H1 (cell line): ENCODE measurements around the gene ZBTB48. TPM values are rescaled to one million over a fixed set of nuclear protein-coding genes. Genes with fewer than 3 reads are reported as not detected.

Experiments used
- CTCF ChIA-PET: fragments of 300-600 bp; sonication (Branson Sonifier 250); formaldehyde crosslinking; loops from one replicate; lab custom pipeline; 2021; ENCODE audit not compliant: partially characterized antibody; lab: Charles Lee
- POLR2A ChIA-PET: fragments of 300-600 bp; sonication (Branson Sonifier 250); formaldehyde crosslinking; loops from one replicate; lab custom pipeline; 2021; ENCODE audit warnings: inconsistent platforms; ENCODE audit not compliant: partially characterized antibody; lab: Charles Lee
- DNase-seq, 2 experiments: peaks; one replicate each; pipeline versions ENCODE4 v3.0.0 to v3.0.0-alpha.2; 2010 to 2022; ENCODE audit warnings: low spot score in 2 of 2, low read depth in 1 of 2, mixed read lengths in 1 of 2
- FAIRE-seq: peaks from 2 replicates; lab custom pipeline; 2011; peaks lifted over from hg19 to GRCh38; lab: Jason Lieb, UNC
- H2AFZ ChIP-seq: 2 replicates; pipeline ENCODE4 v1.8.1; 2012; ENCODE audit warnings: low read length, inconsistent platforms
- H2AK5ac ChIP-seq: 2 replicates; pipeline ENCODE4 v1.6.1; 2013; ENCODE audit warnings: low read depth, low read length
- H2BK120ac ChIP-seq: replicated peaks from 2 replicates; pipeline ENCODE3; 2013; ENCODE audit warnings: low read depth, low read length, inconsistent platforms
- H2BK12ac ChIP-seq: 2 replicates; pipeline ENCODE4 v1.6.1; 2013; ENCODE audit warnings: low read depth, low read length
- H2BK15ac ChIP-seq: 2 replicates; pipeline ENCODE4 v1.6.1; 2013; ENCODE audit warnings: low read length
- H2BK20ac ChIP-seq: 2 replicates; pipeline ENCODE4 v1.6.1; 2013; ENCODE audit warnings: low read length
- H2BK5ac ChIP-seq: 2 replicates; pipeline ENCODE4 v1.6.1; 2013; ENCODE audit warnings: low read depth, low read length
- H3K14ac ChIP-seq: 2 replicates; pipeline ENCODE4 v1.6.1; 2013; ENCODE audit warnings: inconsistent platforms; ENCODE audit not compliant: insufficient read length
- H3K18ac ChIP-seq: 2 replicates; pipeline ENCODE4 v1.6.1; 2013; ENCODE audit warnings: low read length; ENCODE audit errors: extremely low read depth
- H3K23ac ChIP-seq: 2 replicates; pipeline ENCODE4 v1.6.1; 2013; ENCODE audit warnings: inconsistent platforms; ENCODE audit not compliant: insufficient read length
- H3K23me2 ChIP-seq: 2 replicates; pipeline ENCODE4 v1.6.1; 2013; ENCODE audit warnings: low read depth, low read length
- H3K27ac ChIP-seq: 2 replicates; pipeline ENCODE4 v1.6.1; 2011; ENCODE audit warnings: low read depth, low read length, inconsistent platforms
- H3K27me3 ChIP-seq, 4 experiments: replicated peaks in 1 of 4; 1 replicate in 1 of 4; 2 replicates in 3 of 4; pipeline versions ENCODE4 v1.6.1 to v1.8.1; 2011 to 2013; ENCODE audit warnings: low read length in 3 of 4, mild to moderate bottlenecking in 3 of 4, inconsistent platforms in 2 of 4, mixed read lengths in 2 of 4, moderate library complexity in 1 of 4; ENCODE audit not compliant: control insufficient read depth in 3 of 4, insufficient read depth in 3 of 4; ENCODE audit errors: extremely low read depth in 1 of 4
- H3K36me3 ChIP-seq, 4 experiments: 2 replicates each; pipeline versions ENCODE4 v1.6.1 to v1.8.1; 2011 to 2013; ENCODE audit warnings: mild to moderate bottlenecking in 4 of 4, low read length in 3 of 4, moderate library complexity in 2 of 4, control low read depth in 1 of 4, inconsistent platforms in 1 of 4; ENCODE audit not compliant: insufficient read depth in 4 of 4, control insufficient read depth in 2 of 4
- H3K4ac ChIP-seq: replicated peaks from 2 replicates; pipeline ENCODE3; 2013; ENCODE audit warnings: low read length, low read depth, mixed read lengths, inconsistent platforms; ENCODE audit not compliant: insufficient read length
- H3K4me1 ChIP-seq, 4 experiments: replicated peaks in 1 of 4; 1 replicate in 1 of 4; 2 replicates in 3 of 4; pipeline versions ENCODE4 v1.6.1 to v1.8.1; 2011 to 2013; ENCODE audit warnings: low read length in 3 of 4, inconsistent platforms in 2 of 4, mixed read lengths in 1 of 4; ENCODE audit not compliant: insufficient read depth in 4 of 4, control insufficient read depth in 3 of 4
- H3K4me2 ChIP-seq, 2 experiments: 2 replicates each; pipeline versions ENCODE4 v1.6.1 to v1.8.1; 2011 to 2013; ENCODE audit warnings: low read depth in 2 of 2, low read length in 2 of 2, control low read depth in 1 of 2, inconsistent platforms in 1 of 2, mild to moderate bottlenecking in 1 of 2; ENCODE audit not compliant: insufficient read depth in 1 of 2
- H3K4me3 ChIP-seq, 4 experiments: fragments of 200-600, 300-600 bp in 1 of 4; sonication (generic), shearing (Covaris generic), sonication (Bioruptor Twin) in 1 of 4; 2 replicates each; pipeline versions ENCODE4 v1.5.1 to v1.8.1; 2011 to 2016; ENCODE audit warnings: low read length in 4 of 4, low read depth in 3 of 4, control low read depth in 2 of 4, inconsistent platforms in 2 of 4, mild to moderate bottlenecking in 2 of 4, mixed read lengths in 1 of 4, moderate library complexity in 1 of 4; ENCODE audit not compliant: insufficient read depth in 2 of 4; ENCODE audit errors: extremely low read depth in 1 of 4
- H3K56ac ChIP-seq: replicated peaks from 2 replicates; pipeline ENCODE3; 2013; ENCODE audit warnings: low read depth, mild to moderate bottlenecking, mixed read lengths, low read length, inconsistent platforms; ENCODE audit not compliant: insufficient read length
- H3K79me1 ChIP-seq: 2 replicates; pipeline ENCODE4 v1.6.1; 2013; ENCODE audit warnings: low read depth, low read length, control low read depth
- H3K79me2 ChIP-seq, 2 experiments: 2 replicates each; pipeline versions ENCODE4 v1.6.1 to v1.8.1; 2012 to 2013; ENCODE audit warnings: low read length in 2 of 2, mild to moderate bottlenecking in 2 of 2, inconsistent platforms in 1 of 2; ENCODE audit not compliant: insufficient read depth in 2 of 2, control insufficient read depth in 1 of 2
- H3K9ac ChIP-seq, 4 experiments: replicated peaks in 1 of 4; 1 replicate in 1 of 4; 2 replicates in 3 of 4; pipeline versions ENCODE4 v1.6.1 to v1.8.1; 2011 to 2013; ENCODE audit warnings: low read depth in 3 of 4, low read length in 3 of 4, control low read depth in 2 of 4, mild to moderate bottlenecking in 2 of 4, moderate library complexity in 2 of 4, inconsistent platforms in 1 of 4; ENCODE audit errors: extremely low read depth in 1 of 4
- H3K9me3 ChIP-seq, 2 experiments: 2 replicates each; pipeline versions ENCODE4 v1.6.1 to v1.8.1; 2012 to 2013; ENCODE audit warnings: mild to moderate bottlenecking in 2 of 2, moderate library complexity in 2 of 2, control low read depth in 1 of 2, inconsistent platforms in 1 of 2, low read depth in 1 of 2, low read length in 1 of 2, mixed read lengths in 1 of 2; ENCODE audit not compliant: insufficient read depth in 2 of 2
- H4K20me1 ChIP-seq, 2 experiments: replicated peaks in 1 of 2; 2 replicates each; pipeline versions ENCODE3 to v1.8.1; 2011 to 2013; ENCODE audit warnings: inconsistent platforms in 2 of 2, low read length in 2 of 2, mild to moderate bottlenecking in 1 of 2; ENCODE audit not compliant: insufficient read depth in 2 of 2, control insufficient read depth in 1 of 2
- H4K5ac ChIP-seq: 2 replicates; pipeline ENCODE4 v1.6.1; 2013; ENCODE audit warnings: low read length, low read depth, mixed read lengths, inconsistent platforms; ENCODE audit not compliant: insufficient read length
- H4K8ac ChIP-seq: 2 replicates; pipeline ENCODE4 v1.8.0; 2013; ENCODE audit warnings: mild to moderate bottlenecking, moderate library complexity, low read length, inconsistent platforms; ENCODE audit not compliant: insufficient read depth; ENCODE audit errors: extremely low read depth
- H4K91ac ChIP-seq: replicated peaks from 2 replicates; pipeline ENCODE3; 2013; ENCODE audit warnings: low read length, mixed read lengths, inconsistent platforms; ENCODE audit not compliant: insufficient read length
- CEBPB ChIP-seq: IDR thresholded peaks from 2 replicates; pipeline ENCODE4 v1.6.1; 2012; ENCODE audit warnings: low read depth, low read length
- EGR1 ChIP-seq: IDR thresholded peaks from 2 replicates; pipeline ENCODE4 v1.6.1; 2011; ENCODE audit warnings: low read depth, low read length, borderline replicate concordance
- JUN ChIP-seq: IDR thresholded peaks from 2 replicates; pipeline ENCODE4 v1.6.1; 2011; ENCODE audit warnings: low read depth, mild to moderate bottlenecking, improper control_type of control experiment, low read length
- RNF2 ChIP-seq: fragments of 200-900, 300-1000 bp; sonication (generic); IDR thresholded peaks from 2 replicates; pipeline ENCODE4 v1.7.1; 2016; ENCODE audit warnings: borderline replicate concordance, low read depth, mild to moderate bottlenecking, antibody characterized with exemption, low read length; ENCODE audit not compliant: poor library complexity, severe bottlenecking; ENCODE audit errors: missing control alignments
- SAP30 ChIP-seq: fragments of 300-600 bp; sonication (generic); IDR thresholded peaks from 2 replicates; pipeline ENCODE4 v1.7.1; 2012; ENCODE audit warnings: low read length, moderate library complexity, mild to moderate bottlenecking, inconsistent platforms; ENCODE audit not compliant: insufficient read depth, insufficient replicate concordance
- SIRT6 ChIP-seq: IDR thresholded peaks from one replicate; pipeline ENCODE4 v1.7.1; 2012; ENCODE audit warnings: low read length, inconsistent platforms
- WGBS, 2 experiments: shearing (Covaris generic) in 1 of 2; methylation state at CpG; one replicate each; pipeline versions ENCODE4 v1.1.6 to v1.1.7; 2013 to 2015; ENCODE audit warnings: low lambda C conversion rate in 2 of 2, mixed read lengths in 2 of 2, inconsistent platforms in 1 of 2, low coverage in 1 of 2, missing lambda C conversion rate in 1 of 2; ENCODE audit not compliant: insufficient replicate concordance in 2 of 2, insufficient coverage in 1 of 2, insufficient read length in 1 of 2; ENCODE audit errors: extremely low coverage in 1 of 2, missing lambda C conversion rate in 1 of 2; 5-methylcytosine and 5-hydroxymethylcytosine counted together
- polyA plus RNA-seq, 7 experiments: library from polyadenylated mRNA; depleted of rRNA in 3 of 7; stranded (reverse) in 5 of 7; unstranded in 2 of 7; fragments of >200 nt in 5 of 7; fragments of 200-250 nt in 2 of 7; gene quantifications; 1 replicate in 5 of 7; 2 replicates in 1 of 7; 4 replicates in 1 of 7; pipeline versions ENCODE4 v1.2.1 to v1.2.3, GENCODE V29; 2011 to 2013; ENCODE audit warnings: missing spikeins in 2 of 7, mixed read lengths in 2 of 7
- total RNA-seq: library from RNA; stranded (reverse); fragmentation: NEBNext Ultra II Directional; extraction: Animal tissue kit (Norgen Biotek cat#: 25700); gene quantifications from 2 replicates; pipeline ENCODE4 v1.2.1, GENCODE V29; 2021
- TF ChIP-seq, protein P1 (sequence below), 3 experiments: IDR thresholded peaks; 1 replicate in 2 of 3; 2 replicates in 1 of 3; pipeline versions ENCODE4 v1.5.1 to v1.6.1; 2011; ENCODE audit warnings: low read length in 3 of 3, mild to moderate bottlenecking in 3 of 3, inconsistent platforms in 2 of 3, low read depth in 1 of 3, moderate library complexity in 1 of 3; ENCODE audit not compliant: insufficient read depth in 1 of 3; ENCODE audit errors: control extremely low read depth in 1 of 3
- TF ChIP-seq, protein P2 (sequence below): IDR thresholded peaks from 2 replicates; pipeline ENCODE4 v1.6.1; 2012; ENCODE audit warnings: inconsistent platforms

Gene ZBTB48
- total and polyA plus RNA-seq, 2 of the 8 experiments (the other 6 are each of a cell fraction or from before 2014, with no cell fraction given) = 28.2 to 28.8 TPM

DNA sequence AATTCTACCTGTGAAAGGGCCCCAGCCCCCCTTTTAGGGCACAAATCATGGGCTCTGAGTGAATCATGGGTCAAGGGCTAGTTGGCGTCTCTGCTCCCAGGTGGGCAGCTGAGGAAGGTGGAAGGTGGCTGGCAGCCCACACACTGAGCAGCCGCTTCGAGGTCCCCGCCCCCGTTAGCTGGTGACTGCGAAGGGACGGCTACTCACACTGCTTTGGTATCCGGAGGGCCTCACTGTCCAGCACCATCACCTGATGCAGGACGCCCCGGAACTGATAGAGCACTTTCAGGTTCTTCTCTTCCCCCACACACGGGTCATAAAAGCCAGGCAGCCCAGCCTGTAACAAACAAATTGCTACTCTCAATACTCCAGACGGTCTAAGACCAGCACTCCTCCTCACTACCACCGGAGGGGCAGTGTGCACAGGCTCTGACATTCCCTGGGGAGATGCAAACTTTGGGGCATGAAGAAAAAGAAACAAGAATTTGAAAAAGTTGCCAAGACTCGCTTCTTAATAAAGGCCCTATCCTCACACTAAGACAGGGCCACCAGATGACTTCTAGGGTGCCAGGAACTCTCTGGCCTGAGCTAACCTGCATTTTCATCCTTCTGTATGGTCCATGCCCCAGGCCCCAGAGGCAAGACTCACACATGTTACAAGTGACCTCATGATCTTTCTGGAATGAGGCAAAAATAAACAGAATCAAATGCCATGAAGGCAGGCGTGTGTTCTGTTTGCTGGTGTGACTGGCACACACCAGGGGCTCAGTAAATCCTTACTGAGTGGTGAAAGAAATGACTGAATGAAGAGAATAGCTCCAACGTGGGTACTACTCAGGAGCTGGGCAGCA, 56.3 kb downstream of the ZBTB48 start:
- H2BK15ac ChIP-seq = no peak overlapping the region
- H3K9me3 ChIP-seq = no peaks in the 10 kb centered on the region
- no peaks in the 10 kb centered on the region for H3K79me1 ChIP-seq
- H3K23ac ChIP-seq = no peak overlapping the region
- H3K9ac ChIP-seq = no peak overlapping the region
- H3K27ac ChIP-seq = no peak overlapping the region
- no peak overlapping the region for H3K56ac ChIP-seq
- no peak overlapping the region for H3K4me3 ChIP-seq
- H4K8ac ChIP-seq = no peak overlapping the region
- ChIA-PET CTCF (interaction anchor here (0.6 to 3.1 kb wide), 11 partner anchors 8 to 166 kb away, joined by 3 to 28 read pairs (median 4); partner anchors contain the start of gene NOL9), POLR2A (interaction anchor here (0.5 to 0.8 kb wide), 2 partner anchors 18 to 34 kb away, joined by 4 read pairs; no protein-coding TSS in a partner anchor)
- H3K36me3 ChIP-seq = peaks cover 31 to 66% (median 52%) of the 10 kb centered on the region in 4 experiments
- H3K4me1 ChIP-seq = no peaks in the 10 kb centered on the region
- H3K4ac ChIP-seq = no peak overlapping the region
- FAIRE-seq (no peak), DNase-seq (no peak)
- H3K14ac ChIP-seq = no peak overlapping the region
- no peak overlapping the region for H4K5ac ChIP-seq
- H2BK12ac ChIP-seq = no peak overlapping the region
- 92% methylated on average over 16 of the region's 16 CpGs; no CpG with 5 or more reads in 1 of the 2 experiments for WGBS, 2 experiments
- no peak overlapping the region for H2AFZ ChIP-seq
- H3K4me2 ChIP-seq = no peak overlapping the region
- no peaks in the 10 kb centered on the region for H3K79me2 ChIP-seq
- peaks cover 4 to 9% of the 10 kb centered on the region in 2 experiments for H4K20me1 ChIP-seq
- H4K91ac ChIP-seq = no peak overlapping the region
- no peak overlapping the region for H2AK5ac ChIP-seq
- no peaks in the 10 kb centered on the region for H3K27me3 ChIP-seq
- H3K18ac ChIP-seq = no peak overlapping the region
- H2BK5ac ChIP-seq = no peak overlapping the region
- H2BK20ac ChIP-seq = no peak overlapping the region
- H2BK120ac ChIP-seq = no peak overlapping the region
- no peaks in the 10 kb centered on the region for H3K23me2 ChIP-seq
- no peak for TF ChIP-seq CEBPB
- no peak for TF ChIP-seq SIRT6
- TF ChIP-seq, protein P1, sequence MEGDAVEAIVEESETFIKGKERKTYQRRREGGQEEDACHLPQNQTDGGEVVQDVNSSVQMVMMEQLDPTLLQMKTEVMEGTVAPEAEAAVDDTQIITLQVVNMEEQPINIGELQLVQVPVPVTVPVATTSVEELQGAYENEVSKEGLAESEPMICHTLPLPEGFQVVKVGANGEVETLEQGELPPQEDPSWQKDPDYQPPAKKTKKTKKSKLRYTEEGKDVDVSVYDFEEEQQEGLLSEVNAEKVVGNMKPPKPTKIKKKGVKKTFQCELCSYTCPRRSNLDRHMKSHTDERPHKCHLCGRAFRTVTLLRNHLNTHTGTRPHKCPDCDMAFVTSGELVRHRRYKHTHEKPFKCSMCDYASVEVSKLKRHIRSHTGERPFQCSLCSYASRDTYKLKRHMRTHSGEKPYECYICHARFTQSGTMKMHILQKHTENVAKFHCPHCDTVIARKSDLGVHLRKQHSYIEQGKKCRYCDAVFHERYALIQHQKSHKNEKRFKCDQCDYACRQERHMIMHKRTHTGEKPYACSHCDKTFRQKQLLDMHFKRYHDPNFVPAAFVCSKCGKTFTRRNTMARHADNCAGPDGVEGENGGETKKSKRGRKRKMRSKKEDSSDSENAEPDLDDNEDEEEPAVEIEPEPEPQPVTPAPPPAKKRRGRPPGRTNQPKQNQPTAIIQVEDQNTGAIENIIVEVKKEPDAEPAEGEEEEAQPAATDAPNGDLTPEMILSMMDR (IDR thresholded peaks at IDR 0.05; ENCODE audit: control extremely low read depth in 1 of 3, insufficient read depth in 1 of 3, low read depth in 1 of 3, low read length in 3 of 3) = no peak
- no peak for TF ChIP-seq SAP30
- no peak for TF ChIP-seq JUN
- no peak for TF ChIP-seq EGR1
- TF ChIP-seq, protein P2, sequence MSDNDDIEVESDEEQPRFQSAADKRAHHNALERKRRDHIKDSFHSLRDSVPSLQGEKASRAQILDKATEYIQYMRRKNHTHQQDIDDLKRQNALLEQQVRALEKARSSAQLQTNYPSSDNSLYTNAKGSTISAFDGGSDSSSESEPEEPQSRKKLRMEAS = no peak
- no peak for TF ChIP-seq RNF2
